Naive thymus-derived CD4-positive, alpha-beta T cell (primary cell): ENCODE data around the gene ZNF594. TPM values are rescaled to one million over a fixed set of nuclear protein-coding genes. Genes with fewer than 3 reads are reported as not detected.
"Not testable (repeated sequence)": the region's sequence is repeated elsewhere in the genome, so short reads cannot be mapped to it uniquely, and the experiment has no call there.

Source experiments
- ATAC-seq: fragments of 150-1000 bp; cut with Tn5 transposase; 2 replicates; pipeline ENCODE4 v1.10.0; 2021; ENCODE audit warnings: mild to moderate bottlenecking, moderate library complexity
- CTCF ChIA-PET: fragments of 350-600 bp; sonication (Branson Sonifier 250); formaldehyde crosslinking; loops from one replicate; lab custom pipeline; 2021; ENCODE audit warnings: antibody characterized with exemption; lab: Charles Lee
- POLR2A ChIA-PET: fragments of 350-600 bp; sonication (Branson Sonifier 250); formaldehyde crosslinking; loops from one replicate; lab custom pipeline; 2021; ENCODE audit warnings: antibody characterized with exemption, inconsistent platforms; lab: Charles Lee
- DNase-seq, 9 donors: peaks; one replicate each; pipeline versions ENCODE4 v3.0.0 to v3.0.0-alpha.2; 2020 to 2022; ENCODE audit warnings: mixed read lengths in 1 of 9
- H3K27ac ChIP-seq: one replicate; pipeline ENCODE4 v1.7.0; 2013; ENCODE audit warnings: mild to moderate bottlenecking, low read depth, low read length, moderate library complexity
- H3K27me3 ChIP-seq, 2 donors: one replicate each; pipeline ENCODE4 v1.7.0; 2013; ENCODE audit warnings: low read length in 2 of 2, mild to moderate bottlenecking in 2 of 2, moderate library complexity in 2 of 2; ENCODE audit not compliant: control insufficient read depth in 2 of 2, insufficient read depth in 2 of 2
- H3K36me3 ChIP-seq, 3 experiments: 1 replicate in 2 of 3; 2 replicates in 1 of 3; pipeline ENCODE4 v1.7.0; 2013; ENCODE audit warnings: low read length in 3 of 3, mild to moderate bottlenecking in 3 of 3, moderate library complexity in 1 of 3; ENCODE audit not compliant: insufficient read depth in 3 of 3, control insufficient read depth in 2 of 3
- H3K4me1 ChIP-seq, 2 donors: one replicate each; pipeline ENCODE4 v1.7.0; 2013; ENCODE audit warnings: low read length in 2 of 2, mild to moderate bottlenecking in 2 of 2, moderate library complexity in 1 of 2; ENCODE audit not compliant: control insufficient read depth in 2 of 2, insufficient read depth in 2 of 2
- H3K4me3 ChIP-seq: 2 replicates; pipeline ENCODE4 v1.7.0; 2013; ENCODE audit warnings: mild to moderate bottlenecking, low read length
- H3K9me3 ChIP-seq, 3 experiments: 1 replicate in 2 of 3; 2 replicates in 1 of 3; pipeline ENCODE4 v1.7.0; 2013; ENCODE audit warnings: low read length in 3 of 3; ENCODE audit not compliant: control insufficient read depth in 2 of 3
- H3K27ac Mint-ChIP-seq, 9 donors: one replicate each; pipeline ENCODE4 v1.8.0; 2020 to 2022; ENCODE audit warnings: mixed read lengths in 9 of 9, mild to moderate bottlenecking in 8 of 9, moderate library complexity in 5 of 9, inconsistent platforms in 2 of 9
- H3K27me3 Mint-ChIP-seq, 5 donors: one replicate each; pipeline ENCODE4 v1.8.0; 2021 to 2022; ENCODE audit warnings: mixed read lengths in 5 of 5, mild to moderate bottlenecking in 1 of 5
- H3K36me3 Mint-ChIP-seq, 5 donors: one replicate each; pipeline ENCODE4 v1.8.0; 2020 to 2022; ENCODE audit warnings: mixed read lengths in 5 of 5, mild to moderate bottlenecking in 3 of 5, inconsistent platforms in 1 of 5
- H3K4me1 Mint-ChIP-seq, 7 donors: one replicate each; pipeline ENCODE4 v1.8.0; 2020 to 2022; ENCODE audit warnings: mixed read lengths in 7 of 7, mild to moderate bottlenecking in 3 of 7, inconsistent platforms in 1 of 7
- H3K4me3 Mint-ChIP-seq, 10 donors: one replicate each; pipeline ENCODE4 v1.8.0; 2020 to 2022; ENCODE audit warnings: mild to moderate bottlenecking in 10 of 10, mixed read lengths in 10 of 10, moderate library complexity in 6 of 10, inconsistent platforms in 2 of 10
- H3K9me3 Mint-ChIP-seq, 11 donors: one replicate each; pipeline ENCODE4 v1.8.0; 2020 to 2022; ENCODE audit warnings: mixed read lengths in 11 of 11, mild to moderate bottlenecking in 4 of 11, inconsistent platforms in 1 of 11, moderate library complexity in 1 of 11
- intact Hi-C, 2 donors: fragments of 100-400 bp; cut with micrococcal nuclease; formaldehyde crosslinking; loops; one replicate each; pipeline ENCODE4 v1.15.1; 2023
- polyA plus RNA-seq, 2 donors: library from polyadenylated mRNA; unstranded; fragments of 300-500 nt; fragmentation: Illumina TruSeq; gene quantifications; one replicate each; pipeline ENCODE4 v1.2.3, GENCODE V29; 2021
- total RNA-seq, 6 experiments: library from RNA in 5 of 6; stranded (reverse) in 5 of 6; gene quantifications; 1 replicate in 5 of 6; 2 replicates in 1 of 6; pipeline ENCODE4 v1.2.3 and lab custom pipeline; 2021 to 2026

The ZNF594 gene
- total and polyA plus RNA-seq, 7 experiments from 2014 or later, result 2.6 to 35.7 (median 6.0) TPM

DNA sequence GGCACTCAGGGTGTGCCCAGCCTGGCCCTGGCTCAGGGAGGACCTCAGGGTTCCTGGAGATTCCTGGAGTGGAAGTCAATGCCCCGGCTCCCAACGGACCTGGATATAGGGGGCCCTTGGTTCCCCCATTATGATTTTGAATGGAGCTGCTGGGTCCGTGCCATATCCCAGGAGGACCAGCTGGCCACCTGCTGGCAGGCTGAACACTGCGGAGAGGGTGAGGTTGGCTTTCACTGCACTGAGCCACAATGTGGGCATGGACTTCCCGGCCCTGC lies 52.3 kb downstream of the ZNF594 start:
- ChIA-PET CTCF (no interaction called here), POLR2A (no interaction called here)
- DNase-seq (no peak), ATAC-seq (no peak)
- no peaks in the 10 kb centered on the region for H3K27me3 ChIP-seq
- no peaks in the 10 kb centered on the region for H3K9me3 ChIP-seq
- peaks cover 0 to 7% (median 0%) of the 10 kb centered on the region in 5 donors for H3K27me3 Mint-ChIP-seq
- no peak overlapping the region for H3K27ac ChIP-seq
- no peaks in the 10 kb centered on the region for H3K9me3 Mint-ChIP-seq
- H3K4me3 Mint-ChIP-seq, result no peak overlapping the region
- H3K4me1 Mint-ChIP-seq, result no peaks in the 10 kb centered on the region
- no peaks in the 10 kb centered on the region for H3K36me3 Mint-ChIP-seq
- no peaks in the 10 kb centered on the region for H3K4me1 ChIP-seq
- no peak overlapping the region for H3K4me3 ChIP-seq
- no peak overlapping the region for H3K27ac Mint-ChIP-seq
- H3K36me3 ChIP-seq, result no peaks in the 10 kb centered on the region
- intact Hi-C loops, result no loop called here

DNA sequence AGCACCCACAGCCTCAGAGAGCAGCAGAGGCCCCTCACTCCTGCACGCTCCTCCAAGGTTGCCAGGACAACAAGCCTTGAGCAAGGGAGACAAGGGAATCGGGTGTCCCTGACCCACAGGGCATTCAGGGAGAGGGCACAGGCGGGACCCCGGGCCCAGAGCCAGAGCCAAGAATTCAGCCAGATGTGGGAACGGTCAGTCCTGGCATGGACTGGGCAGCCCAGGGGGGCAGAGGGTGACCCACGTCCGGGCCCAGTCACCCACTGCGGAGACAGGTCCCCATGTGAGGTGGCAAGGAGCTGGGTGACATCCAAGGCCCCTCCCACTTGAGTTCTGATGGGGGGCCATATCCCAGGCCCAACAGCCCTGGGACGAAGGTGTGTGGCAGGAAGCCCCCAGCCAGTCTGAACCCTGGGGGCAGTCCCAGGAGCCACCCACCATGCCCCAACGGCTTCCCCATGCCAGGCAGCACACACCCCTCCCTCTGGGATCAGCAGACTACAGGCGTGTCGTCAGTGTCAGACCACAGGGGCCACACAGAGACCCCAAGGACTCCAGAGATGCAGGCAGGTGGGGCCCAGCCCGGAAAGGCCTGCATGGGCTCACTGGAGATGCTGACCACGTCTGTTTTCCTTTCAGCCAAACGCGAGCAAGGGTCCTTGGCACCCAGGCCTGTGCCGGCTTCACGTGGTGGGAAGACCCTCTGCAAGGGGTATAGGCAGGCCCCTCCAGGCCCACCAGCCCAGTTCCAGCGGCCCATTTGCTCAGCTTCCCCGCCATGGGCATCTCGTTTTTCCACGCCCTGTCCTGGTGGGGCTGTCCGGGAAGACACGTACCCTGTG lies 52.8 kb downstream of the ZNF594 start:
- no peaks in the 10 kb centered on the region for H3K4me1 ChIP-seq
- H3K9me3 ChIP-seq, result no peaks in the 10 kb centered on the region
- H3K27ac Mint-ChIP-seq, result no peak overlapping the region
- H3K9me3 Mint-ChIP-seq, result no peaks in the 10 kb centered on the region
- H3K36me3 ChIP-seq, result no peaks in the 10 kb centered on the region
- DNase-seq (no peak), ATAC-seq (no peak)
- H3K4me3 Mint-ChIP-seq, result no peak overlapping the region
- H3K36me3 Mint-ChIP-seq, result no peaks in the 10 kb centered on the region
- no peaks in the 10 kb centered on the region for H3K4me1 Mint-ChIP-seq
- no peak overlapping the region for H3K4me3 ChIP-seq
- peaks cover 0 to 4% (median 0%) of the 10 kb centered on the region in 5 donors for H3K27me3 Mint-ChIP-seq
- H3K27me3 ChIP-seq, result no peaks in the 10 kb centered on the region
- no peak overlapping the region for H3K27ac ChIP-seq
- intact Hi-C loops, result no loop called here
- ChIA-PET CTCF (no interaction called here), POLR2A (no interaction called here)

DNA sequence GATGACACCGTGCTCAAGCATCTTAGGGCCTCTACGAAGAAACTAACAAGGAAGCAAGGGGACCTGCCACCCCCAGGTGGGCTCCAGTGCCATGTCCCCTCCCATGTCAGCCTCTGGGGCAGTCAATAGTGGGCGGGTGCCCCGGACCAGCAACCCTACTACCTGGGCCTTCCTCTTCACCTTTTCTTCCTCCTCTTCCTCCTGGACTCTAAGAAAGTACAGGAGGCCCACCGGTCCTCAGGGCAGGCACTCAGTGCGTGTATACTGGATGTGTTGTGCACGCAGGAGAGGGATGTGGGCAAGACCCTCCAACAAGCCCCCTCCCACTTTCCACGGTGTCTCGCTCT lies 53.5 kb downstream of the ZNF594 start:
- H3K4me1 ChIP-seq, intact Hi-C loops, CTCF ChIA-PET, POLR2A ChIA-PET, H3K36me3 Mint-ChIP-seq, ATAC-seq, H3K27ac Mint-ChIP-seq, H3K4me3 Mint-ChIP-seq, H3K27me3 Mint-ChIP-seq, H3K9me3 ChIP-seq, H3K9me3 Mint-ChIP-seq, DNase-seq, H3K4me3 ChIP-seq, H3K27ac ChIP-seq, H3K4me1 Mint-ChIP-seq, H3K36me3 ChIP-seq, H3K27me3 ChIP-seq: not testable (repeated sequence)

DNA sequence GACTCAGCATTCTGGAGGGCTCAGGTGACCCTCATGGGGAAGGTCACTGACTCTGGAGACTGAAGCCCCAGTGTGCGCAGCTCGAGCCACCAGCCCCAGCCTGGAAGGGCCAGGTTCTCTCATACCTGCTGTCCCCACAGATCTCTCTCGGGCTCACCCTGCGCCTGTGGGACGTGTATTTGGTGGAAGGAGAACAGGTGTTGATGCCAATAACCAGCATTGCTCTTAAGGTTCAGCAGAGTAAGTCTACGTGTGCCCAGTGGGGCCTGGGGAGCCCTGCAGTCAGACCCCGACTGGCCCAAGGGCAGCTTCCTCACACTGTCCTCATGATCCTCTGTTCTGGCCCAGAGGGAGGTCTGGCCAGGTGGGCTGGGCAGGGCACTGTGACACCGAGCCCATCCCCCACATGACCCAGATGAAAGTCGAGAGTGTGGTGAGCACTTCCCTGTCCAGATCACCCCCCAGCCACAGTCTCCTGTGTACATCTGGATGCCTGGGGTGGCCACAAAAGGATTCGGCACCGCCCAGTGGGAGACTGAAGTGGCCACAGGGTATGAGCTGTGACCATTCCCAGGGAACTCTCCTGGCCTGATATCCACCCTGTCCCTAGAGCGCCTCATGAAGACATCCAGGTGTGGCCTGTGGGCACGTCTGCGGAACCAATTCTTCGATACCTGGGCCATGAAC lies 54.0 kb downstream of the ZNF594 start:
- H3K4me1 ChIP-seq, H3K27me3 ChIP-seq, ATAC-seq, H3K27ac Mint-ChIP-seq, H3K9me3 Mint-ChIP-seq, POLR2A ChIA-PET, H3K4me3 ChIP-seq, intact Hi-C loops, H3K36me3 Mint-ChIP-seq, DNase-seq, H3K36me3 ChIP-seq, H3K4me1 Mint-ChIP-seq, H3K27me3 Mint-ChIP-seq, CTCF ChIA-PET, H3K4me3 Mint-ChIP-seq, H3K9me3 ChIP-seq, H3K27ac ChIP-seq: not testable (repeated sequence)

DNA sequence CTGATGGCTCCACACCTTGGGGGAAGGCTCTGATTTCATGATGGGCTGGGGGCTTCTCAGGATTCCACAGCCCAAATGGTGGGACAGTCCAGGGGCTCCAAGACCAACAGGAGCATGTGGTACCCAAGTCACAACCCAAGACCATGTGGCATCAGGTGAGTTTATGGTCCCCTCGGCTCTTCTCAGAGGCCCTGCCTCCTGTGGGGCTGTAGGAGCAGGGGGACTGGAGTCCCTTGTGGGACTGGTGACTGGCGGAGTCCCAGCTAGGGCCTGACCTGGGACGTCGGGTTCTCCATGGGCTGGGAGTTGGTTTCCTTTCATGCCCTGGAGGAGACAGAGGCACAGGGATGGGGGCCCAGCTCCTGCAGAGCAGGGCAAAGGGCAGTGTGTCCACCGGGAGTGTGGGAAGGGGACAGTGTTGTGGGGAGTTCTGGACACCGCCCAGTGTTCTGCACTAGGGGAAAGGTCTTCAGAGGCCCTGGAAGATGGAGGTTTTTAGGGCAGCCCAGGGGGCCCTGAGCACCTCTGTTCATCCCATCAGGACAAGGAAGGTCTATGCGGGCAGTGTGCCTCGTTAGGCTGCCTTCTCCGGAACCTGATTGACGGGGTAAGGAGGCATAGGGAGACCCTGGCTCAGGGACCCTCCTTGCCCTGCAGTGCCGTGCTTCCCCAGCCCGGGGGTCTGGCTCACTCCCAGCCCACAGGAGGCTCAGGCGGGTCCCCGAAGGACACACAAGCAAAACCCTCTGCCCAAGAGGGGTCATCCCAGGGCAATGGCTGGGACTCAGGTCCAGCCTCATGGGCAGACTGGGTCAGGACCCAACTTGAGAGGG lies 54.9 kb downstream of the ZNF594 start:
- intact Hi-C loops, H3K36me3 ChIP-seq, H3K4me3 ChIP-seq, H3K27me3 ChIP-seq, H3K4me3 Mint-ChIP-seq, DNase-seq, H3K4me1 Mint-ChIP-seq, H3K9me3 Mint-ChIP-seq, H3K27ac ChIP-seq, CTCF ChIA-PET, H3K36me3 Mint-ChIP-seq, ATAC-seq, H3K9me3 ChIP-seq, H3K27ac Mint-ChIP-seq, POLR2A ChIA-PET, H3K4me1 ChIP-seq, H3K27me3 Mint-ChIP-seq: not testable (repeated sequence)

DNA sequence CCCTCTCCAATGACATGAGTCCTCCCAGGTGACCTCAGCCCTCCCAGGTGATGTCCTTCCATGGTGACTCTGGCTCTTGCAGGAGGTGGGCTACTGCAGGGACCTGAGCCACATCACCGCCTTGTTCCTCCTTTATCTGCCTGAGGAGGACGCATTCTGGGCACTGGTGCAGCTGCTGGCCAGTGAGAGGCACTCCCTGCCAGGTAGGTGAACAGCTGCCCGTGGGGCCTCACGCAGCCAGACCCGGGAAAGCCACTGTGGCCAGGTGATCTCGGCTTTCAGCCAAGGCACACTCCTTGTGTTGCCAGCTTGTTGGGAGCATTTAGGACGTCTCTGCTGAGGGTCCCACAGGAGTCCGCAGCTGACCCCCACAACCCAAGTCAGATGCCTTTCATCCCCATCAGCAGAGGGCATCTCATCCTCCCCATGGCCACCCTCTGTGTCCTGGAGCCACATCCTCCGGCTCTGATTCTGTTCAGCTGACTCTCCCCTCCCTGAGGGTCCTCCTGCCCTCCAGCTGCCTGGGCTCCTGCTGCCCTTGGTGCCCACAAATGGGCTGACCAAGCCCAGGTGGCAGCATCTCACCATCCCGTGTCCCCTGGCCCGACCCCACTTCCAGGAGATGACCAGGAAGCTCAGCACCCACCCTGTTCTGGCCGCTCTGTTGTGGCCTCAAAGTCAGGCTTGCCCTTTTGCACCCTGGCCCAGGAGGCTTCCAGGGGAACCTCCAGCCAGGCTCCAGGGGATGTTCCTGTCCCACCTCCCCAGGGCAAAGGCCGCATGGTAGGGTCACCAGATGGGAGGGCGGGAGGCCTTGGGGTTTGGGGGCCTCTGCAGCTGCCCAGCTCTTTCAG lies 55.7 kb downstream of the ZNF594 start:
- Histone ChIP-seq H3K4me3 (no peak overlapping the region), H3K4me1 (no peaks in the 10 kb centered on the region), H3K9me3 (no peaks in the 10 kb centered on the region), H3K36me3 (no peaks in the 10 kb centered on the region), H3K27me3 (no peaks in the 10 kb centered on the region), H3K27ac (no peak overlapping the region)
- no peaks in the 10 kb centered on the region for H3K4me1 Mint-ChIP-seq
- intact Hi-C loops, result no loop called here
- peaks cover 0 to 2% (median 0%) of the 10 kb centered on the region in 5 donors for H3K27me3 Mint-ChIP-seq
- H3K9me3 Mint-ChIP-seq, result peaks cover 0 to 2% (median 0%) of the 10 kb centered on the region in 11 donors
- no peaks in the 10 kb centered on the region for H3K36me3 Mint-ChIP-seq
- DNase-seq (no peak), ATAC-seq (no peak)
- POLR2A ChIA-PET, result no interaction called here
- no peak overlapping the region for H3K27ac Mint-ChIP-seq
- no peak overlapping the region for H3K4me3 Mint-ChIP-seq
- CTCF ChIA-PET, result no interaction called here
